ENCODE data around the gene FAM120AOS.

- TF ChIP-seq CTCF (IDR thresholded peaks at IDR 0.05) (no peak), HOXB13 (CRISPR knock-in tag; IDR thresholded peaks at IDR 0.05; ENCODE audit: low read depth) (no peak), ZFP36 (IDR thresholded peaks at IDR 0.05; ENCODE audit: borderline replicate concordance, partially characterized antibody) (no peak), FOSL2 (IDR thresholded peaks at IDR 0.05) (no peak), FOSL2 (CRISPR knock-in tag; IDR thresholded peaks at IDR 0.05) (no peak), REST (IDR thresholded peaks at IDR 0.05) (no peak), PBX3 (IDR thresholded peaks at IDR 0.05) (no peak), MAX (IDR thresholded peaks at IDR 0.05) (no peak), EP300 (IDR thresholded peaks at IDR 0.05) (no peak), JUN (IDR thresholded peaks at IDR 0.05) (no peak)
- TF ChIP-seq, protein P1, sequence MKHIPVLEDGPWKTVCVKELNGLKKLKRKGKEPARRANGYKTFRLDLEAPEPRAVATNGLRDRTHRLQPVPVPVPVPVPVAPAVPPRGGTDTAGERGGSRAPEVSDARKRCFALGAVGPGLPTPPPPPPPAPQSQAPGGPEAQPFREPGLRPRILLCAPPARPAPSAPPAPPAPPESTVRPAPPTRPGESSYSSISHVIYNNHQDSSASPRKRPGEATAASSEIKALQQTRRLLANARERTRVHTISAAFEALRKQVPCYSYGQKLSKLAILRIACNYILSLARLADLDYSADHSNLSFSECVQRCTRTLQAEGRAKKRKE (CRISPR knock-in tag; IDR thresholded peaks at IDR 0.05; ENCODE audit: low read depth), result no peak
Observed at GRCh38 chr9:93436218-93436617, 17.2 kb downstream of the FAM120AOS start.
